H9 (cell line): ENCODE measurements around the gene MYH4. TPM values are rescaled to one million over a fixed set of nuclear protein-coding genes. Genes with fewer than 3 reads are reported as not detected.

Experiments used
- DNase-seq: peaks from one replicate; pipeline ENCODE4 v3.0.0-alpha.2; 2017
- H2AFZ ChIP-seq: one replicate; pipeline ENCODE4 v1.6.1; 2013; ENCODE audit warnings: mild to moderate bottlenecking, low read length, control low read depth, moderate library complexity
- H2AK5ac ChIP-seq: 2 replicates; pipeline ENCODE4 v1.6.1; 2013; ENCODE audit warnings: low read length, control low read depth, mixed read lengths; ENCODE audit not compliant: insufficient read length
- H2BK120ac ChIP-seq: one replicate; pipeline ENCODE4 v1.6.1; 2013; ENCODE audit warnings: low read depth, mild to moderate bottlenecking, low read length, control low read depth, inconsistent platforms; ENCODE audit not compliant: poor library complexity, severe bottlenecking
- H2BK12ac ChIP-seq: 2 replicates; pipeline ENCODE4 v1.6.1; 2013; ENCODE audit warnings: low read length, control low read depth, mixed read lengths, low read depth; ENCODE audit not compliant: insufficient read length
- H2BK15ac ChIP-seq: 2 replicates; pipeline ENCODE4 v1.6.1; 2013; ENCODE audit warnings: low read depth, low read length, control low read depth
- H2BK20ac ChIP-seq: one replicate; pipeline ENCODE4 v1.6.1; 2013; ENCODE audit warnings: low read depth, mild to moderate bottlenecking, low read length, control low read depth, inconsistent platforms; ENCODE audit not compliant: poor library complexity, severe bottlenecking
- H2BK5ac ChIP-seq: 2 replicates; pipeline ENCODE4 v1.6.1; 2013; ENCODE audit warnings: low read length, control low read depth, mixed read lengths; ENCODE audit not compliant: insufficient read length
- H3K14ac ChIP-seq: 2 replicates; pipeline ENCODE4 v1.6.1; 2013; ENCODE audit warnings: low read length, control low read depth; ENCODE audit not compliant: insufficient read depth
- H3K18ac ChIP-seq: 2 replicates; pipeline ENCODE4 v1.6.1; 2013; ENCODE audit warnings: low read depth, mild to moderate bottlenecking, mixed read lengths, low read length, control low read depth; ENCODE audit not compliant: insufficient read length
- H3K23ac ChIP-seq: 2 replicates; pipeline ENCODE4 v1.6.1; 2013; ENCODE audit warnings: low read length, control low read depth, mixed read lengths, low read depth; ENCODE audit not compliant: insufficient read length
- H3K23me2 ChIP-seq: 2 replicates; pipeline ENCODE4 v1.6.1; 2013; ENCODE audit warnings: low read depth, mild to moderate bottlenecking, mixed read lengths, low read length, control low read depth; ENCODE audit not compliant: insufficient read length, poor library complexity, severe bottlenecking
- H3K27ac ChIP-seq: 2 replicates; pipeline ENCODE4 v1.5.1; 2013; ENCODE audit warnings: low read length, control low read depth, mixed read lengths, low read depth; ENCODE audit not compliant: insufficient read length
- H3K27me3 ChIP-seq: 2 replicates; pipeline ENCODE4 v1.6.1; 2013; ENCODE audit warnings: low read length, control low read depth, inconsistent platforms; ENCODE audit not compliant: insufficient read depth
- H3K4ac ChIP-seq: 2 replicates; pipeline ENCODE4 v1.6.1; 2013; ENCODE audit warnings: low read depth, mild to moderate bottlenecking, control low read depth, inconsistent platforms, low read length, moderate library complexity
- H3K4me1 ChIP-seq: 2 replicates; pipeline ENCODE4 v1.6.1; 2013; ENCODE audit warnings: low read length, control low read depth, inconsistent platforms; ENCODE audit not compliant: insufficient read depth
- H3K4me2 ChIP-seq: 2 replicates; pipeline ENCODE4 v1.6.1; 2013; ENCODE audit warnings: low read length, control low read depth, mixed read lengths; ENCODE audit not compliant: insufficient read length, insufficient read depth
- H3K56ac ChIP-seq: 2 replicates; pipeline ENCODE4 v1.6.1; 2013; ENCODE audit warnings: low read depth, mild to moderate bottlenecking, mixed read lengths, low read length, control low read depth; ENCODE audit not compliant: insufficient read length
- H3K79me1 ChIP-seq: 2 replicates; pipeline ENCODE4 v1.6.1; 2013; ENCODE audit warnings: low read depth, mild to moderate bottlenecking, moderate library complexity, low read length, control low read depth, inconsistent platforms; ENCODE audit not compliant: insufficient read depth, poor library complexity, severe bottlenecking
- H3K79me2 ChIP-seq: 2 replicates; pipeline ENCODE4 v1.6.1; 2013; ENCODE audit warnings: low read length, control low read depth, inconsistent platforms; ENCODE audit not compliant: insufficient read depth
- H3K9ac ChIP-seq: 2 replicates; pipeline ENCODE4 v1.6.1; 2013; ENCODE audit warnings: low read length, control low read depth, mixed read lengths; ENCODE audit not compliant: insufficient read length; ENCODE audit errors: extremely low read depth
- H3K9me3 ChIP-seq: one replicate; pipeline ENCODE4 v1.6.1; 2013; ENCODE audit warnings: low read depth, low read length, inconsistent platforms; ENCODE audit not compliant: control insufficient read depth
- H3T11ph ChIP-seq: one replicate; pipeline ENCODE4 v1.6.1; 2013; ENCODE audit warnings: mild to moderate bottlenecking, low read length, control low read depth, inconsistent platforms
- H4K20me1 ChIP-seq: one replicate; pipeline ENCODE4 v1.6.1; 2013; ENCODE audit not compliant: control insufficient read depth, insufficient read length, insufficient read depth
- H4K5ac ChIP-seq: 2 replicates; pipeline ENCODE4 v1.6.1; 2013; ENCODE audit warnings: low read depth, mild to moderate bottlenecking, mixed read lengths, low read length, control low read depth; ENCODE audit not compliant: insufficient read length
- H4K8ac ChIP-seq: replicated peaks from 2 replicates; pipeline ENCODE4 v1.6.1; 2013; ENCODE audit warnings: low read length, control low read depth, mixed read lengths, low read depth; ENCODE audit not compliant: insufficient read length
- H4K91ac ChIP-seq: 2 replicates; pipeline ENCODE4 v1.6.1; 2013; ENCODE audit warnings: low read depth, mild to moderate bottlenecking, moderate library complexity, mixed read lengths, low read length, control low read depth; ENCODE audit not compliant: insufficient read length
- H3K27ac Mint-ChIP-seq, 3 experiments: 2 replicates in 2 of 3; 3 replicates in 1 of 3; pipeline ENCODE4 v1.8.0; 2020 to 2021; ENCODE audit warnings: mixed read lengths in 3 of 3, mild to moderate bottlenecking in 1 of 3, moderate library complexity in 1 of 3
- H3K27me3 Mint-ChIP-seq: 2 replicates; pipeline ENCODE4 v1.8.0; 2021; ENCODE audit warnings: low read depth, mild to moderate bottlenecking, moderate library complexity, mixed read lengths
- H3K36me3 Mint-ChIP-seq, 3 experiments: 2 replicates in 2 of 3; 3 replicates in 1 of 3; pipeline ENCODE4 v1.8.0; 2020 to 2021; ENCODE audit warnings: low read depth in 3 of 3, mixed read lengths in 3 of 3; ENCODE audit not compliant: insufficient read depth in 1 of 3
- H3K4me1 Mint-ChIP-seq, 2 experiments: 2 replicates each; pipeline ENCODE4 v1.8.0; 2020; ENCODE audit warnings: mixed read lengths in 2 of 2
- H3K4me3 Mint-ChIP-seq, 2 experiments: 2 replicates in 1 of 2; 3 replicates in 1 of 2; pipeline ENCODE4 v1.8.0; 2020 to 2021; ENCODE audit warnings: mild to moderate bottlenecking in 2 of 2, mixed read lengths in 2 of 2, moderate library complexity in 1 of 2
- H3K9me3 Mint-ChIP-seq, 2 experiments: 2 replicates in 1 of 2; 3 replicates in 1 of 2; pipeline ENCODE4 v1.8.0; 2020; ENCODE audit warnings: mild to moderate bottlenecking in 2 of 2, mixed read lengths in 2 of 2, moderate library complexity in 1 of 2
- total RNA-seq: library from RNA; stranded (reverse); gene quantifications from 2 replicates; pipeline ENCODE4 v1.2.1, GENCODE V29; 2021
- TF ChIP-seq, protein P1 (sequence below): fragments of 200-600 bp; sonication (generic); conservative IDR thresholded peaks from 3 replicates; pipeline ENCODE4 v1.8.0; 2021; ENCODE audit warnings: antibody characterized with exemption, mild to moderate bottlenecking

MYH4 gene
- total RNA-seq, 1 experiment from 2014 or later, result not detected

DNA sequence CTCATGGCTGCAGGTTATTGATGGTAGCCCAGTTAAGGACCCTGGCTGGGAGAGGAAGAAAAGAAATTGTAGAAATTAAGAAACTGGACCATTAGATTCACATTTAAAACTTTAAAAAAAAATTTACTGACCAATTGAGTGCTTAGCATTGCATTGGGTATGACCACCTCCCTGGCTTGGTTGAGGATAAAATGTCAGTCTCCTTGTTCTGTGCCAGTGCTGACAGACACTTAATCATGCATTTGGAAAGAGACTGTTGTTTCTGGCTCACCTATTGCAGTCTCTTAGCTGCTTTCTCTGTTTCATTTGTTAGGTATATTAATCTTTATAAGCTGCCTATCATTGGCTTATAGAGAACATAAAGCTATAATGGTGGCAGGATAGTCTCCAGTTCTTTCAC, 47.3 kb upstream of the MYH4 start:
- no peaks in the 10 kb centered on the region for H4K20me1 ChIP-seq
- H3T11ph ChIP-seq, result no peak overlapping the region
- no peak overlapping the region for H3K14ac ChIP-seq
- H3K23ac ChIP-seq, result no peak overlapping the region
- no peaks in the 10 kb centered on the region for H3K4me1 ChIP-seq
- Mint-ChIP-seq H3K4me3 (no peak overlapping the region), H3K9me3 (no peaks in the 10 kb centered on the region), H3K4me1 (peaks cover 4 to 5% of the 10 kb centered on the region in 2 experiments), H3K27ac (no peak overlapping the region), H3K36me3 (no peaks in the 10 kb centered on the region), H3K27me3 (no peaks in the 10 kb centered on the region)
- no peak overlapping the region for H3K4me2 ChIP-seq
- TF ChIP-seq, protein P1, sequence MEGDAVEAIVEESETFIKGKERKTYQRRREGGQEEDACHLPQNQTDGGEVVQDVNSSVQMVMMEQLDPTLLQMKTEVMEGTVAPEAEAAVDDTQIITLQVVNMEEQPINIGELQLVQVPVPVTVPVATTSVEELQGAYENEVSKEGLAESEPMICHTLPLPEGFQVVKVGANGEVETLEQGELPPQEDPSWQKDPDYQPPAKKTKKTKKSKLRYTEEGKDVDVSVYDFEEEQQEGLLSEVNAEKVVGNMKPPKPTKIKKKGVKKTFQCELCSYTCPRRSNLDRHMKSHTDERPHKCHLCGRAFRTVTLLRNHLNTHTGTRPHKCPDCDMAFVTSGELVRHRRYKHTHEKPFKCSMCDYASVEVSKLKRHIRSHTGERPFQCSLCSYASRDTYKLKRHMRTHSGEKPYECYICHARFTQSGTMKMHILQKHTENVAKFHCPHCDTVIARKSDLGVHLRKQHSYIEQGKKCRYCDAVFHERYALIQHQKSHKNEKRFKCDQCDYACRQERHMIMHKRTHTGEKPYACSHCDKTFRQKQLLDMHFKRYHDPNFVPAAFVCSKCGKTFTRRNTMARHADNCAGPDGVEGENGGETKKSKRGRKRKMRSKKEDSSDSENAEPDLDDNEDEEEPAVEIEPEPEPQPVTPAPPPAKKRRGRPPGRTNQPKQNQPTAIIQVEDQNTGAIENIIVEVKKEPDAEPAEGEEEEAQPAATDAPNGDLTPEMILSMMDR, result no peak
- no peak overlapping the region for H2BK12ac ChIP-seq
- no peak overlapping the region for H4K8ac ChIP-seq
- DNase-seq, result no peak
- no peak overlapping the region for H4K5ac ChIP-seq
- H2BK120ac ChIP-seq, result no peak overlapping the region
- H3K56ac ChIP-seq, result no peak overlapping the region
- H3K27me3 ChIP-seq, result no peaks in the 10 kb centered on the region
- H3K79me2 ChIP-seq, result no peaks in the 10 kb centered on the region
- H2BK15ac ChIP-seq, result no peak overlapping the region
- no peaks in the 10 kb centered on the region for H3K79me1 ChIP-seq
- no peak overlapping the region for H2BK20ac ChIP-seq
- H3K9ac ChIP-seq, result no peak overlapping the region
- H2BK5ac ChIP-seq, result no peak overlapping the region
- H3K4ac ChIP-seq, result no peak overlapping the region
- H3K27ac ChIP-seq, result no peak overlapping the region
- no peak overlapping the region for H4K91ac ChIP-seq
- H3K18ac ChIP-seq, result no peak overlapping the region
- no peak overlapping the region for H2AK5ac ChIP-seq
- no peaks in the 10 kb centered on the region for H3K9me3 ChIP-seq
- H3K23me2 ChIP-seq, result no peaks in the 10 kb centered on the region
- no peak overlapping the region for H2AFZ ChIP-seq
